Karpas-422 (cell line): ENCODE measurements around the gene BMS1. TPM values are rescaled to one million over a fixed set of nuclear protein-coding genes. Genes with fewer than 3 reads are reported as not detected.
"Not testable (repeated sequence)": the region's sequence is repeated elsewhere in the genome, so short reads cannot be mapped to it uniquely, and the experiment has no call there.

Experiments used
- DNase-seq: peaks from one replicate; pipeline ENCODE4 v3.0.0-alpha.2; 2015
- H2AFZ ChIP-seq: fragments of 200-600 bp; sonication (generic); 2 replicates; pipeline ENCODE4 v1.6.1; 2014; ENCODE audit warnings: antibody characterized with exemption, low read length, mixed read lengths
- H3K27ac ChIP-seq: fragments of 200-600 bp; sonication (generic); 2 replicates; pipeline ENCODE4 v1.5.1; 2014; ENCODE audit warnings: mild to moderate bottlenecking, low read length, moderate library complexity
- H3K27me3 ChIP-seq: fragments of 200-600 bp; sonication (generic); 2 replicates; pipeline ENCODE4 v1.6.1; 2014; ENCODE audit warnings: low read length, mixed read lengths
- H3K36me3 ChIP-seq: fragments of 200-600 bp; sonication (generic); 2 replicates; pipeline ENCODE4 v1.6.1; 2014; ENCODE audit warnings: low read length, mixed read lengths; ENCODE audit not compliant: insufficient read depth
- H3K4me1 ChIP-seq: fragments of 200-600 bp; sonication (generic); 2 replicates; pipeline ENCODE4 v1.6.1; 2014; ENCODE audit warnings: mild to moderate bottlenecking, low read length, mixed read lengths
- H3K4me2 ChIP-seq: fragments of 200-600 bp; sonication (generic); 2 replicates; pipeline ENCODE4 v1.6.1; 2014; ENCODE audit warnings: low read length, low read depth, mild to moderate bottlenecking; ENCODE audit not compliant: poor library complexity, severe bottlenecking
- H3K4me3 ChIP-seq: fragments of 200-600 bp; sonication (generic); 2 replicates; pipeline ENCODE4 v1.5.1; 2014; ENCODE audit warnings: mild to moderate bottlenecking, antibody characterized with exemption, low read length, mixed read lengths
- H3K79me2 ChIP-seq: fragments of 200-600 bp; sonication (generic); 2 replicates; pipeline ENCODE4 v1.6.1; 2014; ENCODE audit warnings: mild to moderate bottlenecking, low read length, mixed read lengths
- H3K9ac ChIP-seq: fragments of 200-600 bp; sonication (generic); 2 replicates; pipeline ENCODE4 v1.6.0; 2014; ENCODE audit warnings: low read length
- H3K9me2 ChIP-seq: fragments of 200-600 bp; sonication (generic), shearing (Covaris generic); replicated peaks from 2 replicates; pipeline ENCODE4 v1.6.0; 2014; ENCODE audit warnings: mild to moderate bottlenecking, low read length, moderate library complexity; ENCODE audit not compliant: insufficient read depth
- H3K9me3 ChIP-seq: fragments of 300-700, 200-600 bp; sonication (generic); 2 replicates; pipeline ENCODE4 v1.6.1; 2014; ENCODE audit warnings: low read length, mixed read lengths
- H4K20me1 ChIP-seq: fragments of 200-600 bp; sonication (generic); 2 replicates; pipeline ENCODE4 v1.6.1; 2014; ENCODE audit warnings: mild to moderate bottlenecking, antibody characterized with exemption, low read length, low read depth; ENCODE audit not compliant: insufficient read depth
- total RNA-seq: library from RNA; depleted of rRNA; stranded (reverse); fragments of >200 nt; shearing (Covaris generic); gene quantifications from 2 replicates; pipeline ENCODE4 v1.2.3, GENCODE V29; 2014; ENCODE audit warnings: low replicate concordance

The BMS1 gene
- total RNA-seq, 1 experiment from 2014 or later = 9.7 TPM

DNA sequence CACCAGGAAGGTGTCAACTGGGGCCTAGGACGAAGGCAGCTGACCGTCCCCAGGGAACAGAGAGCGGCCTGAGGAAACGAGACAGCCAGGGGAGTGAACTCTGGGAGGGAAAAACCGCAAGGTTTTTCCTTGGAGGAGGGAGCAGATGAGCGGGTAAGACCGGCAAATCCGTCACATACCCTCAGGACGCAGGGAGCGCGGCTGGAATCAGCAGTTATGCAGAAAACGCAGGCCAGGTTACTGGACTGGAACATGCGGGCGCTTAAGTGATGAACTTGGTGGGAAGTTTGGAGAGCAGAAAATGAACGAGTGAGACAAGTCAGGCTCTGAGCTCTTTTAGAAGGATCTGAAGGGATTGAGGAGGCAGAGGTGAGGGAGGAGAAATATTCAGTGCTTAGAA is 76.7 kb downstream of the BMS1 start:
- Histone ChIP-seq H4K20me1 (no peaks in the 10 kb centered on the region), H3K27me3 (no peaks in the 10 kb centered on the region), H3K4me1 (no peaks in the 10 kb centered on the region), H3K36me3 (no peaks in the 10 kb centered on the region), H3K79me2 (no peaks in the 10 kb centered on the region), H3K4me2 (no peak overlapping the region), H3K9me2 (no peaks in the 10 kb centered on the region), H3K27ac (no peak overlapping the region), H3K9me3 (no peaks in the 10 kb centered on the region), H3K4me3 (no peak overlapping the region), H2AFZ (no peak overlapping the region), H3K9ac (no peak overlapping the region)
- no peak for DNase-seq

DNA sequence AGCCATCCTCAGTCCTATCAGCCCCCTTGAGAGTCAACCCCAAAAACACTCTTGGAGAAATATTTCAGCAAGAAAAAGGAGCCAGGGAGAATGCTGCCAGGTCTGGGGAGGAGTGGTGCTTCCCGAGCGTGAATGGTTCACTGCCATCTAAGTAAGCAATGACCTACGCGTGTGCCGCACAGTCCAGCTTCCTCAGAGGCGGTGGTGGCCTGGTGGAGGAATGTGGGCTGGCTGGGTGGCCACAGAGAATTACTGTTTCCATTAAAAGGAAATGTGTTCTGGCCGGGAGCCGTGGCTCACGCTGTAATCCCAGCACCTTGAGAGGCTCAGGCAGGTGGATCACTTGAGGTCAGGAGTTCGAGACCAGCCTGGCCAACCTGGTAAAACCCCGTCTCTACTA is 77.4 kb downstream of the BMS1 start:
- not testable (repeated sequence) for DNase-seq, H3K9me2 ChIP-seq, H4K20me1 ChIP-seq, H3K4me3 ChIP-seq, H2AFZ ChIP-seq, H3K4me2 ChIP-seq, H3K27ac ChIP-seq, H3K4me1 ChIP-seq, H3K9me3 ChIP-seq, H3K27me3 ChIP-seq, H3K36me3 ChIP-seq, H3K79me2 ChIP-seq, H3K9ac ChIP-seq

DNA sequence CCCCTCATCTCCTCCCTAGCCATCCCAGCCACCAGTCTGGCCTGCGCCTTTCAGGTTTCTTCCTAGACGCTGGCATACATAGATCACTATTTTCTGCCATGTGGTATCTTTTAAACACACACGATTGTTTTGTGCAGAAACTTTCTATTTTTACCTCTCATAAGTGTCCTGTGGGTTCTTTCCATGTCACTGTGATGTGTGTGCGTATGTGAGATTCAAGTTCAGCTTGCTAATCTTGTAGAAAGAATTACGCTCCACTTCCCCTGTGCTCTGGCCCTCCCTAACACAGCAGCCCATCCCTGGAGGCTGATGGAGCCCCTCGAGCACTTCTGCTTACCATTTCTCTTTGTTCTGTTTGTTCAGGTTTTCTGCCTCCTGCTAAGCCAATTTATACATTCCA is 80.2 kb downstream of the BMS1 start:
- not testable (repeated sequence) for H4K20me1 ChIP-seq, H3K9me2 ChIP-seq, H3K36me3 ChIP-seq, H3K27me3 ChIP-seq, H3K9ac ChIP-seq, DNase-seq, H3K79me2 ChIP-seq, H3K27ac ChIP-seq, H3K9me3 ChIP-seq, H3K4me2 ChIP-seq, H2AFZ ChIP-seq, H3K4me1 ChIP-seq, H3K4me3 ChIP-seq

DNA sequence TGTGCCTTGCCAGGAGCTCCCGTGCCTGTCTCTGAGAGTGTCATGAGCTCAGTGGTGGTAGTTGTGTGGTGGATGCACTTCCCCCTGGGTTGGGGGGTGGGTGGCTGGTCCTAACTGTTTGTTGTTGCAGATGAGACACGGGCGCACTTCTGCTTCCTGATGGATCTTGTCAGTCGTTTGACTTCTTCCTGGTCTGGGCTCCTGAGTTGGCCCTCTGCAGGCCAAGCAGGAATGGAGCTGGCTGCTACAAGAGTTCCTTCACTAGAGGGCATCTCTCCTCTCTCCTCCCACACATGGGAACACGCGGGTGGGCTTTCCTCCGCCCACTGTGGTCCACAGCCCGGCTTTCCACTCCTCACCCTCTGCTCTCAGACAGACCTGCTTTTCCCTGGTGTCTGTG is 82.0 kb downstream of the BMS1 start:
- H4K20me1 ChIP-seq = no peaks in the 10 kb centered on the region
- H2AFZ ChIP-seq = no peak overlapping the region
- H3K9me2 ChIP-seq = no peaks in the 10 kb centered on the region
- H3K36me3 ChIP-seq = no peaks in the 10 kb centered on the region
- no peak for DNase-seq
- no peak overlapping the region for H3K4me3 ChIP-seq
- no peaks in the 10 kb centered on the region for H3K9me3 ChIP-seq
- no peaks in the 10 kb centered on the region for H3K4me1 ChIP-seq
- H3K27ac ChIP-seq = no peak overlapping the region
- no peaks in the 10 kb centered on the region for H3K79me2 ChIP-seq
- H3K4me2 ChIP-seq = no peak overlapping the region
- H3K27me3 ChIP-seq = no peaks in the 10 kb centered on the region
- H3K9ac ChIP-seq = no peak overlapping the region

GRCh38 chr10:42865716-42866114 is 83.1 kb downstream of the BMS1 start:
- H3K36me3 ChIP-seq = no peaks in the 10 kb centered on the region
- no peak overlapping the region for H3K27ac ChIP-seq
- no peaks in the 10 kb centered on the region for H3K9me2 ChIP-seq
- no peaks in the 10 kb centered on the region for H3K4me1 ChIP-seq
- no peaks in the 10 kb centered on the region for H3K79me2 ChIP-seq
- DNase-seq = no peak
- H3K9ac ChIP-seq = no peak overlapping the region
- H3K4me2 ChIP-seq = no peak overlapping the region
- no peaks in the 10 kb centered on the region for H3K9me3 ChIP-seq
- H4K20me1 ChIP-seq = no peaks in the 10 kb centered on the region
- no peak overlapping the region for H2AFZ ChIP-seq
- no peak overlapping the region for H3K4me3 ChIP-seq
- H3K27me3 ChIP-seq = no peaks in the 10 kb centered on the region

DNA sequence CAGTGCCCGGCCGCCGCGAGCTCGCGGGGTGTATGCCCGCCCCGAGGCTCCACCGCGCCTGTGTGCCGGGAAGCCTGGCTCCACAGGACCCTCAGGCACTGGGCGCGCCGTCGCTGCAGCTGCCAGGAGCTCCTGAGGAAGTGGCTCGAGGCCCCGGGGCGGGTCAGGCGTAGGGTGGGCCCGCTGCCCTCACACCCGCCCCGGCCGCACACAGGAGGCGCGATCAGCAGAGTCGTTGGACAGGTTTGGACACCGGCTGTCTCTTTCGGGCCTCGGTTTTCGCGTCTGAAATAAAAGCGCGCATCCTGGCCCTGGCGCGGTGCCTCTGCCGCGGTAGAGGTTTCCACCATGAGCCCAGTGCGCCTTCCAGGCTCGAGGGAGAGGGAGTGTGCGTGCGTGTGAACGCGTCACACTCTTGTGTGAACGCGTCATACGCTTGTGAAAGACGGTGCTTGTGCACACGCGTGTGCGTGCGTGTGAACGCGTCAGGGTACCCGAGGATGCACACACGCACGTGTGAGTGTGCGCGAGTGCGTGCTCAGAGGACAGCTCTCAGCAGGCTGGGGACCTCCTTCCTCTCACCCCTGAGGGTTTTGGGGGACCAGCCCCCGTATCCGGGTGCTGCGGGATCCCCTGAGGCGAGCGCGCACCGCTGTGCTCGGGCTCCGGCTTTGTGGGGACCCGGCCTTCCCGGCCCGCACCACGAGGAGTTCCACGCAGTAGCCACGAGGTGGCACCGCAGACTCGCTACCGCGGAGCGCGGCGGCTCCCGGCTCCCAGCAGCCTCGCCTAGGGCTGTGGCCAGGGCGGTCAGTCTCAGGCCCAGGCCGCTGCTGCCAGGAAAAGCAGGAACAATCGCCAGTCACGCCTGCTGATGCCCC is 83.8 kb downstream of the BMS1 start:
- Histone ChIP-seq H3K4me2 (no peak overlapping the region), H3K9ac (no peak overlapping the region), H3K27ac (no peak overlapping the region), H3K27me3 (no peaks in the 10 kb centered on the region), H3K4me1 (no peaks in the 10 kb centered on the region), H3K79me2 (no peaks in the 10 kb centered on the region), H2AFZ (no peak overlapping the region), H3K9me2 (no peaks in the 10 kb centered on the region), H4K20me1 (no peaks in the 10 kb centered on the region), H3K36me3 (no peaks in the 10 kb centered on the region), H3K9me3 (no peaks in the 10 kb centered on the region), H3K4me3 (no peak overlapping the region)
- DNase-seq = peak; percentile 64

DNA sequence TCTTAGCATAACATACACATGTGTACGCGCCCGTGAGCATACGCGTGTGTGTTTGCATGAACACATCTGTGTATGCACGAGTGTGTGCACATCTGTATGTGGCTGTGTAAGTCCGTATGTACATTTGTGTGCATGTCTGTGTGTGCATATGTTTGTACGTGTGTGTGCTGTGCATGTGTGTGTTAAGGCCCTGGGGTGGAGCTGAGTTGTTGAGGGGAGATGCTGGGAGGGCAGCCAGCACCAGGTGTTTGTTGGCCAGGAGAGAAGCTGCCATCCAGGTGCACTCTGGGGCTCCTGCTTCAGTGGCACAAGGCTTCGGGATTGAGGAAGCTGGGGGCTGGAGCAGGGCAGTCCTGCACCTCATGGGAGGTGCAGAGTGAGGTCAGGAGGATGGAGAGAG is 85.0 kb downstream of the BMS1 start:
- no peaks in the 10 kb centered on the region for H3K4me1 ChIP-seq
- DNase-seq = no peak
- H3K9me2 ChIP-seq = no peaks in the 10 kb centered on the region
- no peak overlapping the region for H3K4me2 ChIP-seq
- no peaks in the 10 kb centered on the region for H3K9me3 ChIP-seq
- H3K27ac ChIP-seq = no peak overlapping the region
- H3K4me3 ChIP-seq = no peak overlapping the region
- H2AFZ ChIP-seq = no peak overlapping the region
- H4K20me1 ChIP-seq = no peaks in the 10 kb centered on the region
- H3K27me3 ChIP-seq = no peaks in the 10 kb centered on the region
- no peak overlapping the region for H3K9ac ChIP-seq
- H3K79me2 ChIP-seq = no peaks in the 10 kb centered on the region
- H3K36me3 ChIP-seq = no peaks in the 10 kb centered on the region

DNA sequence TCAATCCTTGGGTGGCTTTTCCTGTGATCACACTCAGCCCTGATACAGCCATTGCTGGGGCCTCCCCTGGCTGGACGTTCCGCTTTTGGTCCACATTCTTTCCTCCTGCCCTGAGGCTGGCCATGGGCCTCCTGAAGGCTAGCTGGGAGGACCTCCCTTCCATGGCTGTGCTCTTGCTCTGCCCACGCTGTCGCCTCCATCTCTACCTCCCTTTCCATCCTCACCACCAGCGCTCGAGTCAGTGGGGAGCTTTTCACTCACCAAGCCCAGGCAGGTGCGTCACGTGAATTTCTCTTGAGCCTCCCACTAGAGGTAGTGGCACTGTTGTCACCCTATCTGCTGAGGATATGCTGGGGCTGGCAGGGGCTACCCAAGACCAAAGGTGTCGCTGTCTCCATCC is 85.9 kb downstream of the BMS1 start:
- H3K27me3 ChIP-seq = no peaks in the 10 kb centered on the region
- H3K4me2 ChIP-seq = no peak overlapping the region
- no peak overlapping the region for H3K9ac ChIP-seq
- H3K9me3 ChIP-seq = no peaks in the 10 kb centered on the region
- no peaks in the 10 kb centered on the region for H3K4me1 ChIP-seq
- H3K79me2 ChIP-seq = no peaks in the 10 kb centered on the region
- H3K36me3 ChIP-seq = no peaks in the 10 kb centered on the region
- DNase-seq = no peak
- H3K9me2 ChIP-seq = no peaks in the 10 kb centered on the region
- no peak overlapping the region for H3K27ac ChIP-seq
- H2AFZ ChIP-seq = no peak overlapping the region
- H4K20me1 ChIP-seq = no peaks in the 10 kb centered on the region
- H3K4me3 ChIP-seq = no peak overlapping the region
